PC-9 (cell line): ENCODE data around the gene CPNE4. TPM values are rescaled to one million over a fixed set of nuclear protein-coding genes. Genes with fewer than 3 reads are reported as not detected.
"Not testable (repeated sequence)": the region's sequence is repeated elsewhere in the genome, so short reads cannot be mapped to it uniquely, and the experiment has no call there.

Experiments
- BruUV-seq: library from RNA; stranded (reverse); fragments of 400-500 nt; replicated peaks from 2 replicates; lab custom pipeline; 2021; lab: Mats Ljungman, UMichigan
- CTCF ChIA-PET: fragments of 300-600 bp; sonication (Branson Sonifier 250); formaldehyde crosslinking; loops from one replicate; lab custom pipeline; 2022; ENCODE audit warnings: antibody characterized with exemption; lab: Charles Lee
- POLR2A ChIA-PET: fragments of 300-600 bp; sonication (Branson Sonifier 250); formaldehyde crosslinking; loops from one replicate; lab custom pipeline; 2022; ENCODE audit warnings: antibody characterized with exemption; ENCODE audit not compliant: unreplicated experiment; lab: Charles Lee
- DNase-seq, 2 experiments: peaks; one replicate each; pipeline versions ENCODE4 v3.0.0 to v3.0.0-alpha.2; 2015 to 2022; ENCODE audit warnings: mixed read lengths in 1 of 2
- H2AFZ ChIP-seq: fragments of 200-600 bp; sonication (generic); 2 replicates; pipeline ENCODE4 v1.8.1; 2017; ENCODE audit warnings: antibody characterized with exemption
- H3F3A ChIP-seq: fragments of 200-600 bp; sonication (generic); 2 replicates; pipeline ENCODE4 v1.8.1; 2017; ENCODE audit warnings: antibody characterized with exemption, mild to moderate bottlenecking, low read depth; ENCODE audit not compliant: insufficient read depth
- H3K27ac ChIP-seq: fragments of 200-600 bp; sonication (generic); 2 replicates; pipeline ENCODE4 v1.6.1; 2016; ENCODE audit warnings: mixed run types
- H3K27me3 ChIP-seq: fragments of 200-600 bp; sonication (generic); 2 replicates; pipeline ENCODE4 v1.6.1; 2016; ENCODE audit warnings: low read depth, mixed run types; ENCODE audit not compliant: insufficient read depth
- H3K36me3 ChIP-seq: fragments of 200-600 bp; sonication (generic); 2 replicates; pipeline ENCODE4 v1.6.1; 2016; ENCODE audit warnings: low read depth, mixed run types
- H3K4me1 ChIP-seq: fragments of 200-600 bp; sonication (generic); replicated peaks from 2 replicates; pipeline ENCODE4 v1.6.1; 2016; ENCODE audit warnings: mixed run types; ENCODE audit not compliant: insufficient read depth
- H3K4me2 ChIP-seq: fragments of 200-600 bp; sonication (generic); 2 replicates; pipeline ENCODE4 v1.6.1; 2017; ENCODE audit warnings: mixed run types
- H3K4me3 ChIP-seq: fragments of 200-600 bp; sonication (generic); 2 replicates; pipeline ENCODE4 v1.6.1; 2016; ENCODE audit warnings: mixed run types
- H3K79me2 ChIP-seq: fragments of 200-600 bp; sonication (generic); 2 replicates; pipeline ENCODE4 v1.6.1; 2017; ENCODE audit warnings: low read depth, mixed run types
- H3K9me2 ChIP-seq: fragments of 200-600 bp; sonication (generic); 2 replicates; pipeline ENCODE4 v1.8.1; 2017; ENCODE audit warnings: mild to moderate bottlenecking; ENCODE audit not compliant: insufficient read depth
- H3K9me3 ChIP-seq: fragments of 200-600 bp; sonication (generic); 2 replicates; pipeline ENCODE4 v1.8.1; 2016; ENCODE audit warnings: low read depth; ENCODE audit not compliant: insufficient read depth
- H4K20me1 ChIP-seq: fragments of 200-600 bp; sonication (generic); 2 replicates; pipeline ENCODE4 v1.8.1; 2017; ENCODE audit not compliant: insufficient read depth
- CTCF ChIP-seq: fragments of 200-600 bp; sonication (generic); conservative IDR thresholded peaks from 2 replicates; pipeline ENCODE4 v1.6.1; 2017; ENCODE audit warnings: mixed run types, antibody characterized with exemption, mild to moderate bottlenecking, moderate library complexity
- EZH2 ChIP-seq: fragments of 200-600 bp; sonication (generic); IDR thresholded peaks from 2 replicates; pipeline ENCODE4 v1.8.0; 2017; ENCODE audit warnings: antibody characterized with exemption, low read depth
- intact Hi-C: fragments of 100-400 bp; cut with micrococcal nuclease; formaldehyde crosslinking; loops from one replicate; pipeline ENCODE4 v1.10.0; 2022; ENCODE audit not compliant: unreplicated experiment
- total RNA-seq: library from RNA; stranded (reverse); gene quantifications from 2 replicates; pipeline ENCODE4 v1.2.3, GENCODE V29; 2021

Gene CPNE4
- total RNA-seq, 1 experiment from 2014 or later, result 0.22 TPM

GRCh38 chr3:132047209-132047608, 12.4 kb upstream of the CPNE4 start:
- no peaks in the 10 kb centered on the region for H3K79me2 ChIP-seq
- CTCF ChIA-PET, result no interaction called here
- no peak for DNase-seq
- no peak for TF ChIP-seq CTCF
- no peak for TF ChIP-seq EZH2
- H3K27me3 ChIP-seq, result no peaks in the 10 kb centered on the region
- POLR2A ChIA-PET, result no interaction called here
- H4K20me1 ChIP-seq, result no peaks in the 10 kb centered on the region
- intact Hi-C loops, result no loop called here
- BruUV-seq, result no TSS peak
- H3K9me2 ChIP-seq, result no peaks in the 10 kb centered on the region
- H3K36me3 ChIP-seq, result no peaks in the 10 kb centered on the region
- H3K4me3 ChIP-seq, result no peak overlapping the region
- H3F3A ChIP-seq, result no peaks in the 10 kb centered on the region
- no peak overlapping the region for H3K27ac ChIP-seq
- no peak overlapping the region for H2AFZ ChIP-seq
- no peaks in the 10 kb centered on the region for H3K9me3 ChIP-seq
- H3K4me2 ChIP-seq, result no peak overlapping the region
- no peaks in the 10 kb centered on the region for H3K4me1 ChIP-seq

- H4K20me1 ChIP-seq, DNase-seq, CTCF ChIA-PET, H3K36me3 ChIP-seq, H3K4me1 ChIP-seq, POLR2A ChIA-PET, H3K9me2 ChIP-seq, H3K27ac ChIP-seq, H3K9me3 ChIP-seq, H2AFZ ChIP-seq, H3F3A ChIP-seq, BruUV-seq, intact Hi-C loops, H3K79me2 ChIP-seq, H3K4me3 ChIP-seq, H3K27me3 ChIP-seq, H3K4me2 ChIP-seq: not testable (repeated sequence)
These were observed 10.1 kb upstream of the CPNE4 start for GRCh38 chr3:132044874-132045273.

GRCh38 chr3:132042681-132043080, 7.9 kb upstream of the CPNE4 start:
- Histone ChIP-seq H3K36me3 (no peaks in the 10 kb centered on the region), H3K27me3 (no peaks in the 10 kb centered on the region), H3K79me2 (no peaks in the 10 kb centered on the region), H3K9me2 (no peaks in the 10 kb centered on the region), H3K27ac (no peak overlapping the region), H3K4me2 (no peak overlapping the region), H3F3A (no peaks in the 10 kb centered on the region), H2AFZ (no peak overlapping the region), H3K4me1 (no peaks in the 10 kb centered on the region), H3K4me3 (no peak overlapping the region), H4K20me1 (no peaks in the 10 kb centered on the region), H3K9me3 (no peaks in the 10 kb centered on the region)
- TF ChIP-seq EZH2, result no peak
- ChIA-PET POLR2A (interaction anchor here (0.6 kb wide), 1 partner anchor 41 kb away, joined by 3 read pairs; no protein-coding TSS in a partner anchor), CTCF (no interaction called here)
- DNase-seq, result no peak
- intact Hi-C loops, result no loop called here
- no TSS peak for BruUV-seq

- H3K9me3 ChIP-seq, result no peaks in the 10 kb centered on the region
- intact Hi-C loops, result loop anchor here (1.0 kb wide), 1 partner anchor 142 kb away; no protein-coding TSS in a partner anchor
- no peaks in the 10 kb centered on the region for H3K79me2 ChIP-seq
- DNase-seq, result peak in 1 of 2 experiments; percentile 53
- H3K9me2 ChIP-seq, result no peaks in the 10 kb centered on the region
- POLR2A ChIA-PET, result interaction anchor here (0.6 kb wide), 1 partner anchor 97 kb away, joined by 8 read pairs; no protein-coding TSS in a partner anchor
- TF ChIP-seq EZH2, result no peak
- peak; percentile 80 for TF ChIP-seq CTCF
- H3K4me3 ChIP-seq, result no peak overlapping the region
- no peak overlapping the region for H3K27ac ChIP-seq
- no peak overlapping the region for H3K4me2 ChIP-seq
- H3K4me1 ChIP-seq, result no peaks in the 10 kb centered on the region
- no peaks in the 10 kb centered on the region for H3K36me3 ChIP-seq
- H3F3A ChIP-seq, result no peaks in the 10 kb centered on the region
- H4K20me1 ChIP-seq, result no peaks in the 10 kb centered on the region
- no peak overlapping the region for H2AFZ ChIP-seq
- CTCF ChIA-PET, result interaction anchor here (0.6 to 2.0 kb wide), 6 partner anchors 98 to 173 kb away, joined by 3 to 8 read pairs (median 3); no protein-coding TSS in a partner anchor
- BruUV-seq, result no TSS peak
- no peaks in the 10 kb centered on the region for H3K27me3 ChIP-seq
These were observed 3.5 kb upstream of the CPNE4 start for GRCh38 chr3:132038198-132038825.
